NCI-H2196 (cell line): ENCODE data around the gene SLC47A1.
"Not testable (repeated sequence)": the region's sequence is repeated elsewhere in the genome, so short reads cannot be mapped to it uniquely, and the experiment has no call there.

ENCODE experiments used
- DNase-seq: peaks from one replicate; lab custom pipeline; 2025; ENCODE audit not compliant: unreplicated experiment; lab: John Stamatoyannopoulos, UW

The SLC47A1 gene

GRCh38 chr17:19533718-19534561 is at the start of gene SLC47A1:
Gene SLC47A1 (plus strand): TSS chr17:19533854. CDS start chr17:19533940, 86 bp downstream.
- no peak for DNase-seq

DNA sequence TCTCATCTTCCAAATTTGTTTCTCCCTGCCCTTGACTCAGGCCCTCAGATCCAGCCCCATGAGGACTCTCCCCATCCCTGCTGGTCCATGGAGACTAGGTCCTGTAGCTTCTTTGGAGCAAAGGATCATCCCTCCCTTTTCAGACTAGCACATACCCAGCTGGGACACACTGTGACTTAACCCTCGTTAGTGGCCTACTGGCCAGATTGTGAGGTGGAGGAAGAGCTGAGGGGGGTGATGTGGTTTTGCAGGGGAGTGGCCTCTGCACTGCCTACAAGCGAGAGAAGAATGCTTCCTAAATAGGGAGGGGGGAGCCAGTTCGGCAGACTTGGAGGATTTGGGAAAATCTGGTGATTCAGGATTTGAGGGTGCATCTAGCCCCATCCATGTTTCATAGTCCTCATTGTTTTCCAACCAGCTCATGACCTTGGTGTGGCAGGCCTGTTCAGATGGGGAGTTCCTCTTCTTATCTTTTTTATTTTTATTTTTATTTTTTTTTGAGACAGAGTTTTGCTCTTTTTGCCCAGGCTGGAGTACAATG is 47.8 kb upstream of the SLC47A1 start:
- DNase-seq: no peak

- no peak for DNase-seq
Measured at GRCh38 chr17:19486351-19487023, 47.2 kb upstream of the SLC47A1 start.

GRCh38 chr17:19487024-19487600 is 46.5 kb upstream of the SLC47A1 start:
- DNase-seq: no peak

DNA sequence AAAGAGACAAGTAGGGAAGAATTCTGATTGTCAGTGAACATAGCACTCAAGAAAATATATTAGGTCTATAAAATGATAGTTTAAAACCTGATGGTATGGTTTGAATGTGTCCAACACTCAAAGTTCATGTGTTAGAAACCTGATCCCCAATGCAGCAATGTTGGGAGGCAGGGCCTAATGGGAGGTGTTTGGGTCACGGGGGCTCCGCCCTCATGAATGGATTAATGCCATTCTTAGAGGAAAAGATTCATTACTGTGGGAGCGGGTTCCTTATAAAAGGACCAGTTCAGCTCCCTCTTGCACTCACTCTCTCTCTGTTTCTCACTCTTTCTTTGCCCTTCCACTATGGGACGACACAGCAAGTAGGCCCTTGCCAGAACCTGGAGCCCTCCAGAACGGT is 41.5 kb upstream of the SLC47A1 start:
- DNase-seq: no peak

DNA sequence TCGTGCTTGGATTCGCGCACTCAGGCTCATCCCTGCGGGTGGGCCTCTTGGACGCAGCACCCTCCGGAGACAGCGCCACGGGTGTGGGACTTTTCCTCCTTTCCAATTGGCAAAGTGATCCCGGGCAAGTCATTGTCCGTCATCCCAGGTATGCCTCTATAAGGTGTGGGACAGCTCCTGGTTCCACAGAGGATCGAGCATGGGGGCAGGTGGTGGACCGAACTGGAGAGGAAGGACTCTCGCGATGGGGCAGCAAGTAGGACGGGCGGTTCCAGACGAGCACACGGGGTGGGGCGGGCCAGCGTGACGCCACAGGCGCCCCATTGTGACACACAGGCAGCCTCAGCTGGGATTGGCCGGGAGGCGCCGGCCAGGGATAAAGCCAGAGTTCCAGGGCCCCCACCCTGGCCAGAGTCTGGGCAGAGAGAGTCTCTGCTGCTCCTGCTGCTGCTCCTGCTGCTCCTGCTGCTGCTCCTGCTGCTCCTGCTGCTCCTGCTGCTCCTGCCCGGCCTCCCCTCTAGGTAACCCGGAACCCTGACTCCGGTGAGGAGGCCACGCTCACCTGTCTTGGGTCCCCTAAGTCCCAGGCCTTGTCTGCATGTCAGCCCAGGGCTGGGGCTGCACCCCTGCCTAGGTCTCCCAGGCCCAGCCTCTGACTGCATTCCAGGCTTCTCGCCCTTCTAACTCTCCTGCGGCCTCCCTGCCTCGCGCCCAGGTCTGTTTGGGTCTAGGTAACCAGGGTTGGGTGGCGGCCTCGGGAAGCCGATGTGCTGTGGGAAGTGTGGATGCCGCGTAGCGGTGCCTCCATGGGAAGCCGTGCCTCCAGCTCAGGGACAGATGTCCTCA is 38.5 kb upstream of the SLC47A1 start:
- no peak for DNase-seq

DNA sequence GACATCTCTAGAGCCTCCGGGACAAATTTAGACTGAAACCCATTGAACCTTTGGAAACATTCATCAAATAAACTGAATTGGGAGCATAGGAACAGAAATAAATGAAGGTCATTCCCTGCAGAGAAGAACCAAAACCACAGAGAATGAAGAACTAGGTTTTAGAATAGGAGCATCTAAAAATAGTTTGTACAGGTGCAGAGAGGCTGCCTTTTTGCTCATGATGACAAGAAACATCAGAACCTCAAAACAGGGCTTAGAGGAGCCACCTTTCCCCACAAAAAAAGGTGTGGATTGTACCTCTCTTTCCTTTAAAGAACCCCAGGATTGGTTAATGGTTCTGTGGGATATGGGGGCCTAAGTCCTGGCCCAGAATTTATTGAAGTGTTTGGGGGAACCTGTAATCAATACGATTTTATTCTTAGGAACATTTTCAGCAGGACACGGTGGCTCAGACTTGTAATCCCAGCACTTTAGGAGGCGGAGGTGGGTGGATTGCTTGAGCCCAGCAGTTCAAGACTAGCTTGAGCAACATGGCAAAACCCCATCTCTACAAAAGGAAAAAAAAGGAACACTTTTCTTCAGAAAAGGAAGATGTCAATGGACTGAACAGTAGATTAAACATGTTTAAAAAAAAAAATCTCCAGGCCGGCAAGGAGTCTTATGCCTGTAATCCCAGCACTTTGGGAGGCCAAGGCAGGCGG is 37.7 kb upstream of the SLC47A1 start:
- DNase-seq: no peak

- no peak for DNase-seq
Measured at GRCh38 chr17:19497624-19498023, 36.0 kb upstream of the SLC47A1 start.

GRCh38 chr17:19501219-19501618 is 32.4 kb upstream of the SLC47A1 start:
- no peak for DNase-seq

- no peak for DNase-seq
Measured at GRCh38 chr17:19502517-19502916, 31.1 kb upstream of the SLC47A1 start.

DNA sequence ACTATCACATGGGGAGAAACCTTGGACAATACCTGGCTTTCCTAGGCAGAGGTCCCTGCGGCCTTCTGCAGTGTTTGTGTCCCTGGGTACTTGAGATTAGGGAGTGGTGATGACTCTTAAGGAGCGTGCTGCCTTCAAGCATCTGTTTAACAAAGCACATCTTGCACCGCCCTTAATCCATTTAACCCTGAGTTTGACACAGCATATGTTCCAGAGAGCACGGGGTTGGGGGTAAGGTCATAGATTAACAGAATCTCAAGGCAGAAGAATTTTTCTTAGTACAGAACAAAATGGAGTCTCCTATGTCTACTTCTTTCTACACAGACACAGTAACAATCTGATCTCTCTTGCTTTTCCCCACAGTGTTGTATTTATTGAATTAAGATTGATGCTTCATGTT is 28.1 kb upstream of the SLC47A1 start:
- not testable (repeated sequence) for DNase-seq

GRCh38 chr17:19507775-19508576 is 25.7 kb upstream of the SLC47A1 start:
- DNase-seq: peak; percentile 64

GRCh38 chr17:19508577-19508867 is 25.1 kb upstream of the SLC47A1 start:
- DNase-seq: no peak

- not testable (repeated sequence) for DNase-seq
Measured at GRCh38 chr17:19509281-19509852, 24.3 kb upstream of the SLC47A1 start.

DNA sequence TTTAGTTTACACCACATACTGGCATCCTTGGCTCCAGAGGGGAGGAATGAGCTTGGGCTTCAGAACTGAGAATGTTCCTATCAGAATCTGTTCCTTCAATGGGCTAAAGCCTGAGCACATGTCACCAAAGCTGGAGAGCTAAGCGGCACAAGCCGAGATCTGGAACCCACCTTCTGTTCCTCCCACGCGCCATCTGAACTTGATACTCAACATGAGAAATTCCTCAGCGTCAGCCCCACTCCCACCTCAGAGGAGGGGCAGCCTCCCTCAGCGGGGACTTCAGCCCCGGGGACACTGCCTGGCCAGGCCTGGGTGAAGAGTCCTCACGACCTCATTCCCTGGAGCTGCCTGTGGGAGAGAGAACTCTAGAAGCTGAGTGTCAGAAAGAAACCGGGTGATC is 22.8 kb upstream of the SLC47A1 start:
- no peak for DNase-seq

DNA sequence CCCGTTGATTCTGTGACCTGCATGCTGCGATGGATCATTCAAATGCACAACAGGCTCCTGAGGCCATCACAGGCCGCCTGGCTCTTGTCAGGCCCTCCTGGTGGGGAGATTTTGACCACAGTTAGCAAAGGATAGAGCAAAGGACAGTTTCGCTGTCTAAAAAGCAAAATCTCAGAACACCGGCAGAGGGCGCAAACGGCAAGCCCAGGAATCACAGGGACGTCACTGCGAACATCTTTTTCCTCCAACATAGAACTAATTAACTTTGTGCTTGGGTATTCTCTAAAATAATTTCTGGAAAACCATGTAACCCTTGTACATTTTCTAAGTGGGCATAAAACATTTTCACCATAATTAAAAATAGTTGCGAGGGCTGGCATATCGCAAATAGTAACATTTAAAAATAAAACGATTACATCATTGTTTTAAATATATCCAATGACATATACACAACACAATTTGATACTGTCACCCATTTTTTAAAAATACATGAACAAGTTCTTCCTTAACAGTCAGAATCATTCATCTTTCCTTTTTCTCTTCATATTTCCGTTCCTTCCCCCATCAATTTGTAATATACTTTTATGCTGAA is 19.7 kb upstream of the SLC47A1 start:
- DNase-seq: peak; percentile 30

DNA sequence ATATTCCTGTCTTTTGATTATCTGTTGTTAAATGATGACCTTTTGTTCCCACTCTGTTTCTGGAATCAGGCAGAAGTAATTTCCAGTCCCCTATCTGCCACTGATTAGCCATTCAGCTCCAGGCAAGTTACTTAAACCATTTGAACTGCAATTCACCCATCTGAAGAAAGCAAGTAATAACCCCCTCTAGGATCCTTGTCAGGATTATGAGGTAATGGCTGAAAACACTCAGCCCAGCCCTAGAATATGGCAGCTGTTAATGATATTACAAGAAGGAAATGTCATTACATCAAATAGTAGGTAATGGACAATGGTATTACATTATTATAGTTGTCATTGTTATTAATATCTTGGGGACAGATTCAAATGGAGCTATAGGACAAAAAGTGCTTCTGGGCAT is 16.0 kb upstream of the SLC47A1 start:
- DNase-seq: no peak

DNA sequence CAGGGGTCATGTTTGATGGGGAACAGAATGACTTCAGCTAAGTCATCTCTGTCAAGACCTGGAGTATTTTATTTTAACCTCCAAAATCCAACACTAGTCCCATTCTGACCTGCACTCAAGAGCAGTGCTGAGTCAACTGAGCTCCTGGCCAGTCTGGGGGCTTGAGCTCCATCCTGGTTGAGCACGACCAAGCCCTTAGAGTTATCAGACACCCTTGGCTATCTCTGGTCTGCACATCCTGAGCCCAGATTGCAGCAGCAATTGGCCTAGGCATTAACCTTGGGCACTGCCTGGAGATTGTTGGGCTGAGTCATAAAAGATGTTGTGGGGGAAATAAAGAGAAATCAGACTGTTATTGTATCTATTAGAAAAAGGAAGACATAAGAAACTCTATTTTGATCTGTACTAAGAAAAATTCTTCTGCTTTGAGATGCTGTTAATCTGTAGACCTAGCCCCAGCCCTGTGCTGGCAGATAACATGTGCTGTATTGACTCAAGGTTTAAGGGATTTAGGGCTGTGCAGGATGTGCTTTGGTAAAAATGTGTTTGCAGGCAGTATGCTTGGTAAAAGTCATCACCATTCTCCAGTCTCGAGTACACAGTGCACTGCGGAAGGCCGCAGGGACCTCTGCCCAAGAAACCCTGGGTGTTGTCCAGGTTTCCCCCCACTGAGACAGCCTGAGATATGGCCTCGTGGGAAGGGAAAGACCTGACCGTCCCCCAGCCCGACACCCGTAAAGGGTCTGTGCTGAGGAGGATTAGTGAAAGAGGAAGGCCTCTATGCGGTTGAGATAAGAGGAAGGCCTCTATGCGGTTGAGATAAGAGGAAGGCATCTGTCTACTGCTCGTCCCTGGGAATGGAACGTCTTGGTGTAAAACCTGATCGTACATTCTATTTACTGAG is 14.0 kb upstream of the SLC47A1 start:
- not testable (repeated sequence) for DNase-seq
